A673 (cell line): ENCODE results near the gene NET1. TPM values are rescaled to one million over a fixed set of nuclear protein-coding genes. Genes with fewer than 3 reads are reported as not detected.

Experiments used
- BruUV-seq: library from RNA; stranded (reverse); fragments of 400-500 nt; replicated peaks from 2 replicates; lab custom pipeline; 2021; lab: Mats Ljungman, UMichigan
- CTCF ChIA-PET: fragments of 300-600 bp; sonication (Branson Sonifier 250); formaldehyde crosslinking; loops from one replicate; lab custom pipeline; 2022; ENCODE audit warnings: antibody characterized with exemption; lab: Charles Lee
- POLR2A ChIA-PET: fragments of 300-600 bp; sonication (Branson Sonifier 250); formaldehyde crosslinking; loops from one replicate; lab custom pipeline; 2022; ENCODE audit warnings: antibody characterized with exemption; ENCODE audit not compliant: low non-redundant PET; lab: Charles Lee
- DNase-seq: peaks from one replicate; pipeline ENCODE4 v3.0.0-alpha.2; 2015; ENCODE audit warnings: low spot score
- H3K27ac ChIP-seq: fragments of 200-600 bp; sonication (generic); 2 replicates; pipeline ENCODE4 v1.5.1; 2016; ENCODE audit warnings: mixed run types, low read depth, mild to moderate bottlenecking, mixed read lengths, antibody characterized with exemption, low read length; ENCODE audit not compliant: poor library complexity, severe bottlenecking
- H3K27me3 ChIP-seq: fragments of 200-600 bp; sonication (generic); replicated peaks from 2 replicates; pipeline ENCODE4 v1.6.1; 2017; ENCODE audit warnings: mixed run types, low read depth, mild to moderate bottlenecking, mixed read lengths, antibody characterized with exemption, low read length; ENCODE audit not compliant: insufficient read depth, poor library complexity
- H3K36me3 ChIP-seq: fragments of 200-600 bp; sonication (generic); 2 replicates; pipeline ENCODE4 v1.6.1; 2016; ENCODE audit warnings: mixed run types, mild to moderate bottlenecking, mixed read lengths, antibody characterized with exemption, low read length; ENCODE audit not compliant: insufficient read depth, poor library complexity, severe bottlenecking
- H3K4me1 ChIP-seq: fragments of 200-600 bp; sonication (generic); 2 replicates; pipeline ENCODE4 v1.6.1; 2017; ENCODE audit warnings: mixed run types, mild to moderate bottlenecking, mixed read lengths, antibody characterized with exemption, low read length; ENCODE audit not compliant: insufficient read depth, poor library complexity, severe bottlenecking
- H3K4me3 ChIP-seq: fragments of 200-600 bp; sonication (generic); 2 replicates; pipeline ENCODE4 v1.5.1; 2016; ENCODE audit warnings: low read depth, mixed run types, mild to moderate bottlenecking, mixed read lengths, low read length; ENCODE audit not compliant: poor library complexity, severe bottlenecking
- H3K9me3 ChIP-seq: fragments of 200-600 bp; sonication (generic); 2 replicates; pipeline ENCODE4 v1.6.1; 2016; ENCODE audit warnings: mixed run types, low read depth, mild to moderate bottlenecking, mixed read lengths, antibody characterized with exemption, low read length; ENCODE audit not compliant: poor library complexity, severe bottlenecking
- EZH2 ChIP-seq: fragments of 200-600 bp; sonication (generic); IDR thresholded peaks from 2 replicates; pipeline ENCODE4 v1.6.1; 2017; ENCODE audit warnings: borderline replicate concordance, low read depth, mild to moderate bottlenecking, mixed read lengths, antibody characterized with exemption, low read length; ENCODE audit not compliant: poor library complexity, severe bottlenecking
- intact Hi-C: fragments of 100-400 bp; cut with micrococcal nuclease; formaldehyde crosslinking; loops from one replicate; pipeline ENCODE4 v1.10.0; 2022; ENCODE audit not compliant: unreplicated experiment
- total RNA-seq: library from RNA; stranded (reverse); gene quantifications from 2 replicates; pipeline ENCODE4 v1.2.3, GENCODE V29; 2021
- TF ChIP-seq, protein P1 (sequence below): fragments of 300-800, 200-600 bp; sonication (generic); conservative IDR thresholded peaks from 2 replicates; pipeline ENCODE4 v1.5.1; 2017; ENCODE audit warnings: low read depth, mild to moderate bottlenecking, antibody characterized with exemption, low read length, moderate library complexity, mixed read lengths

NET1 gene
- total RNA-seq, 1 experiment from 2014 or later, result 71.4 TPM

DNA sequence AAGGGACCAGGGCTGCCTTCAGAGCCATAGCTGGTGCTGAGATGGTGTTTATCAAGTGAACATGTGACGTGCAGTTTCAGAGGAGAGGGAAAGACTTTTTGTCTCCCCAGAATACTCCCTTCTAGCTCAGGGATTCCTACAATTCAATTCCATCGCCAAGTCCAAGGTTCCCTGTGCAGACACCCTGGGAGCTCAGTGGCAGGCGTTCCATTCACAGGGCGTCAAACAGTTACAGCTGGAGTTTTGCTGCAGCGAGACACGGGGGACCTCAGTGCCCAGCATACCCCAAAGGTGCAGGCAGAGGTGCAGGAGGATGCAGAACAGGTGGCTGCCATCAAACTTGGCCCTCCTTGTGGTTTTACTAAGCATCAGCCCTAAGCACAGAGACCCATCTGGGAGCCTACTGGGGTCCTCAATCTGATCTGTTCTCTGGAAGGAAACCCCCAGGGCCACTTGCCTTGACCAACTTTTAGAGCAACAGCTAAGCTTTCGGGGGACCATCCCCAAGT lies 87.9 kb downstream of the NET1 start:
- H3K9me3 ChIP-seq, result no peaks in the 10 kb centered on the region
- H3K36me3 ChIP-seq, result no peaks in the 10 kb centered on the region
- BruUV-seq, result no TSS peak
- TF ChIP-seq EZH2, result no peak
- TF ChIP-seq, protein P1, sequence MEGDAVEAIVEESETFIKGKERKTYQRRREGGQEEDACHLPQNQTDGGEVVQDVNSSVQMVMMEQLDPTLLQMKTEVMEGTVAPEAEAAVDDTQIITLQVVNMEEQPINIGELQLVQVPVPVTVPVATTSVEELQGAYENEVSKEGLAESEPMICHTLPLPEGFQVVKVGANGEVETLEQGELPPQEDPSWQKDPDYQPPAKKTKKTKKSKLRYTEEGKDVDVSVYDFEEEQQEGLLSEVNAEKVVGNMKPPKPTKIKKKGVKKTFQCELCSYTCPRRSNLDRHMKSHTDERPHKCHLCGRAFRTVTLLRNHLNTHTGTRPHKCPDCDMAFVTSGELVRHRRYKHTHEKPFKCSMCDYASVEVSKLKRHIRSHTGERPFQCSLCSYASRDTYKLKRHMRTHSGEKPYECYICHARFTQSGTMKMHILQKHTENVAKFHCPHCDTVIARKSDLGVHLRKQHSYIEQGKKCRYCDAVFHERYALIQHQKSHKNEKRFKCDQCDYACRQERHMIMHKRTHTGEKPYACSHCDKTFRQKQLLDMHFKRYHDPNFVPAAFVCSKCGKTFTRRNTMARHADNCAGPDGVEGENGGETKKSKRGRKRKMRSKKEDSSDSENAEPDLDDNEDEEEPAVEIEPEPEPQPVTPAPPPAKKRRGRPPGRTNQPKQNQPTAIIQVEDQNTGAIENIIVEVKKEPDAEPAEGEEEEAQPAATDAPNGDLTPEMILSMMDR, result no peak
- H3K27ac ChIP-seq, result no peak overlapping the region
- ChIA-PET POLR2A (no interaction called here), CTCF (no interaction called here)
- intact Hi-C loops, result no loop called here
- no peaks in the 10 kb centered on the region for H3K4me1 ChIP-seq
- H3K27me3 ChIP-seq, result peaks cover 21% of the 10 kb centered on the region
- H3K4me3 ChIP-seq, result no peak overlapping the region
- no peak for DNase-seq

- H3K9me3 ChIP-seq, result no peaks in the 10 kb centered on the region
- POLR2A ChIA-PET, result no interaction called here
- CTCF ChIA-PET, result no interaction called here
- H3K4me3 ChIP-seq, result no peak overlapping the region
- H3K27me3 ChIP-seq, result peaks cover 21% of the 10 kb centered on the region
- DNase-seq, result no peak
- H3K4me1 ChIP-seq, result no peaks in the 10 kb centered on the region
- BruUV-seq, result no TSS peak
- TF ChIP-seq EZH2, result no peak
- TF ChIP-seq, protein P1, result no peak
- no peak overlapping the region for H3K27ac ChIP-seq
- H3K36me3 ChIP-seq, result no peaks in the 10 kb centered on the region
- intact Hi-C loops, result no loop called here
Measured at GRCh38 chr10:5500910-5501309, 88.6 kb downstream of the NET1 start.

DNA sequence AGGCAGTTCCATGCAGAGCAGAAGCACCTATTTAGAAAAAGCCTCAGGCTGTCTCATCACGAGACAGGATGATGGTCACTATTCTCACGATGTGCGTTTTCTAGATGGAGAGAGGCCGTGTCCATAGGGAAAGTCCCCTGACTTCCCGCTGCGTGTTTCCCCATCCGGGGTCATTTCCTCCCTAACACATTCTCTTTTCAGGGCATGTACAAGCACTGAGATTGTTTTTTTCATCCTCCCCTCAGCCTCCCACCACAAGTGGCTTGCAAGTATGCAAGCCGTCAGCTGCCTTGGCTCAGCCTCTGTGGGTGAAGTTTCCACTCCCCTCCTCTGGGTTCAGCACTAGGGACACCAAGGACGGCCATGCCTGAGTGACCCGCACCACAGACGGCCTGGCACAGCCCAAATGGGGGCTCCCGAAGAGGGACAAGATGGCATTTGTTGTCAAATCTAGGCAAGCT lies 89.7 kb downstream of the NET1 start:
- Histone ChIP-seq H3K27ac (no peak overlapping the region), H3K27me3 (peaks cover 21% of the 10 kb centered on the region), H3K9me3 (no peaks in the 10 kb centered on the region), H3K36me3 (no peaks in the 10 kb centered on the region), H3K4me1 (no peaks in the 10 kb centered on the region), H3K4me3 (no peak overlapping the region)
- BruUV-seq, result no TSS peak
- intact Hi-C loops, result no loop called here
- POLR2A ChIA-PET, result no interaction called here
- TF ChIP-seq EZH2, result no peak
- TF ChIP-seq, protein P1, result no peak
- no peak for DNase-seq
- CTCF ChIA-PET, result no interaction called here
